ENCODE measurements around the gene ASIC1.

Gene ASIC1

DNA sequence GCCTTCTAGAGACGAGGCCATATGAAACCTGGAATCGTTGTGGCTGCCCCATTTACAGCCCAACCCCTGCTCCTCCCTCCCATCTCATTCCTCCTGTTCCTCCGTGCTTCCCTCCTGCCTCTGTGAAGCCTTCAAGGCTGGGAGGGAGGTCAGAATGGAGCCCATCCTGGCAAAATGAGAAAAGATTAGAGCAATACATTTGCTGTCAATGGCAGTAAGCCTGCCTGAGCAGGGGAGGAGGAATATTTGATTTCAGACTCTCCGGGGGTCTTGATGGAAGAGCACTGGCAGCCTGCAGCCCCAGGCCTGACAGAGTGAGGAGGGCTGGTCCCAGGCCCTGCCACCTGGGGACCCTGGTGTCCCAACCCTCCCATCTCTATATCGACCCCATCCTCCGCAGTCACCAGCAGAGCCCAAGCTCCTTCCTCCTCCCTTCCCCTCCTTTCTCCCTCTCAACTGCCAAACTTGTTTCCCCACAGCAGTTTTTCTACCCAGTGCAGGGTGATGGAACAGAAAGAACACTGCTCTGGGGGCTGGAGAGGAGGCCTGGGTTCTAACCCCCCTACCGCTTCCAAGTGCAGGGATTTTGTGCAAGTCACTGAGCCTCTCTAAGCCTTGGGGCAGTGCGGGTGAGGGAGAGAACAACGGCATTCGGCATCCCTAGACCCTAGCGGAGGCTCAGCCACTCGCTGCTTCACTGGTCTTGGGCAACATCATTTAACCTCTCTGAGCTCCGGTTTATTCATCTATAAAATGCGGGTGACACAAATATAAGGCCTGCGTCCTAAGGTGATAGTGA is 16.1 kb upstream of the ASIC1 start:
- DNase-seq: no peak

GRCh38 chr12:50041962-50042361 is 15.4 kb upstream of the ASIC1 start:
- no peak for DNase-seq

DNA sequence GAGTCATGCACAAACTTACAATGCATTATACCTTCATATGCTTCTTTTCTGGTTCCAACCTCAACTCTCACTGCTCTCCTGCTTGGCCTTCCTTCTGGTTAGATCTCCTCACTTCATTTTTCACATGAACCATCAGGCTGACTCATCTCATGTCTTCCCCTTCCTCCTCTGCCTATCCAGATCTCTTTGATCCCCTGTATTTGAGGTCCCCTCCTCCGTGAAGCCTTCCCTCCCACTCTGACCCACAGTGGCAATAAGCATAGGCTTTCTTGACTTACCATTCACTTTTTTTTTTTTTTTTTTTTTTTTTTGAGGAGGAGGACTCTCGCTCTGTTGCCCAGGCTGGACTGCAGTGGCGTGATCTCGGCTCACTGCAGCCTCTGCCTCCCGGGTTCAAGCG is 14.7 kb upstream of the ASIC1 start:
- DNase-seq: peak; percentile 31

DNA sequence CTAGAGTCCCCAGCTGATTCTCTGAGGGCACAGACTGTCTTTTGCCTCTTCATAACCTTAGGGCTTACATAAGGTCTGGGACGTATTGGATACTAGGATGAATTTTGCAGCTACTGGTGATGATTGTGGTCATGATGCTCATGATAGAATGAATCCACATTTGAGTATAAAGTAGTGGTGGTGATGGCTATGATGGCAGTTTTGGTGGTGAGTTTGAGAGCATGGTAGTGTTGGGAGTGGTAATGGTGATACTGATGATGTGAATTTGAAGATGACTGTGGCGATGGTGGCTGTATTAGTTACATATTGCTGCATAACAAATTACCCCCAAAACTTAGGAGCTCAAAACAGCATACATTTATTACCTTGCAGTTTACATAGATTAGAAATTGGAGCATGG is 14.1 kb upstream of the ASIC1 start:
- no peak for DNase-seq

DNA sequence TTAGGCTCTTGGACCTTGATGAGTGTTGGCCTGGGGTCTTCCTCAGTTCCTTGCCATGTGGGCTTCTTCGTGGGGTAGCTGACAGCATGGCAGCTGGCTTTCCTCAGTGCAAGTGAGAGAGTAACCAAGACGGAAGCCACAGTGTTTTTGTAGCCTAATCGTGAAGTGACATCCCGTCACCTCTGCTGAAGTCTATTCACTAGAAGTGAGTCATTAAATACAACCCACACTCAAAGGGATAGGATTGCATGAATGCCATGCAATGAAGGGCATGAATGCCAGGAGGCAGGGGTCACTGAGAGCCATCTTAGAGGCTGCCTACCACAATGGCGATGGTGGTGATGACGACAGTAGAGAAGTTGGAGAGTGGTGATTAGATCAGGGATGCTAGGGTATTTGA is 13.5 kb upstream of the ASIC1 start:
- DNase-seq: no peak

DNA sequence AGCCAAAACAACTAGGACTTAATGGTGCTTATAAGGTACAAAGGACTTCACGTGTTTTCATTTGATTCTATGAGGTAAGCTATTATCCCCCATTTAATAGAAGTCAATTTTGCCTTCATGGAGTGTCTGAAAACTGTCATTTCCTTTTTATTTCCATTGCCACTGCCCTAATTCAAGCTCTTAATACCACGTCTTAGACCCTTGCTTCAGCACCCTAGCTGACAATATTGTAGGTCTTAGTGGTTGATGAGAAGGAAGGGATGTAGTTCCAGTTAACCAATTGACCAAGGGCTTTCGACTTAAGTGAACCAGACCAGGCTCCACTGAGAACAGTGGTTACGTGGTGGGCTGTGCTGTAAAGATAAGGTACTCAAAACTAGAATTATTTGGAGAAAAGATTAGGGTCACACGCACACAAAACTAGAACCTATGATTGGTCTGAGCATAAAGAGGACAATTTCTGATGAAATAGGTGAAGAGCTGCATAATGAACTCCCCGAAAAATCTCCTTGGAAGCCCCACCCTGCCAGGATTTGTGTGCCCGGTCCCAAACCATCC is 9.6 kb upstream of the ASIC1 start:
- DNase-seq: no peak

DNA sequence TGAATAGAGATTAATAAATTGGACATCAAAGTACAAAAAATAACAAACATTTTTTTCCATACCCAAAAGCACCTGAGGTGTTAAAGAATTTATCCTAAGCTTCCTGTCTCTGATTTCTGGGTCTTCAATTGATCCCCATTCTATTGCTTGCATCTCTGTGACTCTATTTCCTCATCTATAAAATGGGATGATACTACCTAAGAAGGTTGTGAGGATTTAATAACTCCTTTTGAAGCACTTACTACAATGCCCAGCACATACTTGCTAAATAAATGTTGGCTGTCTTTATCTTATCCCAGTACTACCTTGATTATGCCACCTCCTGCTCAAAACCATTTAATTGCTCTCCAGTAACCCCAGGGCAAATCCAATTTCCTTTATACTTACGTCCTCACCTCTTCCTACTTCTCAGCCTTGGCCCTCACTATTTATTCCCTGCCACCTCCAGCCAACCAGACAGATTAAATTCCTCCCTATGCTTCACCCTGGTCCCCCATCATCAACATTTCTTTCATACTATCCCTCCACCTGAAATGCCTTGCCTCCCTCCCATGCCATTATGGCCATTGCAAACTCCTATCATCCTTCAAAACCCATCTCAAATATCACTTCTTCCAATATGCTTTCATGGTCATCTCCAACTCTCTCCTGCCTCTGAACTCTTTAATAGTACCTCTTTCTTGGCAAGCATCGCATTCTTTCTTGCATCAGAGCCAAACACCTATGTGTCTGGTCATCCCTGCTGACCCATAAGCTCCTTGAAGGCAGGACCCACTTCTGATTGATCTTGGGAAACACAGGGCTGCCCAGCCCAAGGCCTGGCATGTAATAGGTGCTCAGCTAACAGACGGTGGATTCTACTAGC is 7.9 kb upstream of the ASIC1 start:
- no peak for DNase-seq

DNA sequence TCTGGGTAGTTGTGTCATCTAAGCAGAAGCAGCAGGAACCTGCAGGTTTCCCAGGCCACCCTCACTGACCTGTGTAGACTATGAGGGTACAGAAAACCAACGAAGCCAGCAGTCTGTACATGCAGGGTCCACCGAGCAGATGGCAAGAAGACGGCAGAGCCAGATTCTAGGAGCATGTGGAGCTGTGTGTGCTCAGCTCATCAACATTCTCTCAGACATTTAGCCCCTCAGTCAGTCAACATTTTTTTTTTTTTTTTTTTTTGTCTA is 7.3 kb upstream of the ASIC1 start:
- no peak for DNase-seq

GRCh38 chr12:50050410-50051098 is 6.8 kb upstream of the ASIC1 start:
- peak; percentile 85 for DNase-seq

- no peak for DNase-seq
Observed at GRCh38 chr12:50051101-50051806, 6.1 kb upstream of the ASIC1 start.

GRCh38 chr12:50052544-50052943 is 4.9 kb upstream of the ASIC1 start:
- DNase-seq: no peak

- DNase-seq: no peak
Observed at GRCh38 chr12:50052964-50053363, 4.4 kb upstream of the ASIC1 start.

DNA sequence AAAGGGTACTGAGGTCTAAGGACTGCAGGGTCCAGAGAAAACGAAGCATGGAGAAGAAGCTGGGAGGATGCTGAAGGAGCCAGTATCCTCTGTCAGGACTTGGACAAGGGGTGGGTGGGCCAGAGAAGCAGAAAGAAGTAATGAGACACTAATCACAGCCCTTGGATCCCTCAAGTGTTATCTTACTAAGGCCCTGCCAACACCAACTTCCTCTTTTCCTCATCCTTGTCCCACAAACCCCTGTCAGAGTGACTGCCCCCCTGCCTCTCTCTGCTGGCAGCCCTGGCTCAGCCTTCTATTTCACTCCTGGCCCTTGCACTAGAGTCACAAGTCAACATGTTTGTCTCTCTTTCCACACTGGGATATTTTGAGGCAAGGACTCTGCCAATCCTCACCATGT is 3.8 kb upstream of the ASIC1 start:
- DNase-seq: peak; percentile 81

- DNase-seq: peak; percentile 48
Observed at GRCh38 chr12:50055831-50056638, 1.4 kb upstream of the ASIC1 start.

DNA sequence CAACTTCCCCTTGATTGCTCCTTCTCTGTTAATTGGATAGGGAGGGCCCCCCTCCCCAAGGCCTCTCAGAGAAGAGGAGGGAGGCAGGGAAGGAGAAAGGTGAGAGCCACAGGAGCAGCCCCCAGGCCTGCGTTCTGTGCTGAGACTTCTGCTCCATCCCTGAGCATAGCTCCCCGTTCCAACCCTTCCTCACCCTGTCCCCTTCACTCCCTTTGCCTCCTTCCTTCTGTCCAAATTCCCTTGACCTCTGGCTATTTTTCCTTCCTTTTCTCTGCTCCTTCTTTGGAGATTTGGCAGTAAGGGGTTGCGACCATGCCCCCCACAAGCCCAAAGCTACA is 788 bp upstream of the ASIC1 start:
- no peak for DNase-seq

DNA sequence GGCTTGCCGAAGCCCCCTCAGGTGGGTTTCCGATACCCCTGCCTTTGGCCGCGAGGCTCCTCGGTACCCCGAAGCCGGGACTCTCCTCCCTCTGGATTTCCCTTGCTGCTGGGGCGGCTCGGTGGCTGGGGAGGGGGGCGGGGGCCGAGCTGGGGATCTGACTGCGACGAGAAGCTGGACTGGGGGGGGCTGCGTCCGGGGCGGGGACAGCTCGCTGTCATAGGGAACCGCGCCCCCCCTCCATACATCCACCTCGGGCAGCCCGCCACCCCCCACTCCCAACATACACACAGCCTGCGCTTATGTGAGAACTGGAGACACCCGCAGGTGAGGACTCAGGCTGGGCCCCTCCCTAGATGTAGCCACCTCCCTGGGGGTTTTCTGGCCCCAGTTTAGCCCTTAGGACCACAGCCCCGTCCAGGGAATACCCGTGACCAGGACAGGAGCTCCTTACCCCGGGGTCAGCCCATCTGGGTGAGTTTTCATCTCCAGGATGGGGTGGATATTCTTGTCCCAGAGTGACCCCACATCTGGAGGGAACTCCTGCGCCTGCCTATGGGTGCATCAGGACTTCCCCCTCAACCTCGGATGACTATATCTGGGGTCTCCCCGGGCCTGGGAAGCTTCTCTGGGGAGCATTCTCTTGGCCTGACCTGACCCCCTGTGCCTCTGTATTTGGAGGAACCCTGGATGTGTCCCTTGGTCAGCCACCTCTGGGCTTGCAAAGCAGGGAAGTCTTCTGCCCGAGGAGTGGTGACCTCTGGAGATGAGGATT is 687 bp downstream of the ASIC1 start:
- no peak for DNase-seq

DNA sequence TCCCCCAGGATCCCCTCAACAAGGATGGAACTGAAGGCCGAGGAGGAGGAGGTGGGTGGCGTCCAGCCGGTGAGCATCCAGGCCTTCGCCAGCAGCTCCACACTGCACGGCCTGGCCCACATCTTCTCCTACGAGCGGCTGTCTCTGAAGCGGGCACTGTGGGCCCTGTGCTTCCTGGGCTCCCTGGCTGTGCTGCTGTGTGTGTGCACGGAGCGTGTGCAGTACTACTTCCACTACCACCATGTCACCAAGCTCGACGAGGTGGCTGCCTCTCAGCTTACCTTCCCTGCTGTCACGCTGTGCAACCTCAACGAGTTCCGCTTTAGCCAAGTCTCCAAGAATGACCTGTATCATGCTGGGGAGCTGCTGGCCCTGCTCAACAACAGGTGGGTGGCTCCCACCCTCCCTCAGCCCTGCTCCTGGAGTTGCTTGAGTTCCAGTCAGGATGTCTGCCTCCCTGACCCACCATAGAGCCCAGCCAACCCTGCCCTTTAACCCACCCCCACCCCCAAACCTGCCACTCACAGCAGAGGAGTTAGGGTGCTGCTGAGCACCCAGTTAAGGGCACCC is 1.4 kb downstream of the ASIC1 start:
- DNase-seq: no peak

GRCh38 chr12:50059440-50060119 is 2.2 kb downstream of the ASIC1 start:
- peak; percentile 82 for DNase-seq

GRCh38 chr12:50060120-50060468 is 2.7 kb downstream of the ASIC1 start:
- no peak for DNase-seq

- DNase-seq: peak; percentile 2
Observed at GRCh38 chr12:50061171-50061570, 3.8 kb downstream of the ASIC1 start.
